Measurements from ENCODE around the gene REG3A.

REG3A gene

GRCh38 chr2:79116997-79117928, 42.3 kb downstream of the REG3A start:
- no peak for DNase-seq

GRCh38 chr2:79114797-79115494, 44.6 kb downstream of the REG3A start:
- DNase-seq: no peak

GRCh38 chr2:79112269-79112668, 47.3 kb downstream of the REG3A start:
- no peak for DNase-seq

Data from activated CD4-positive, alpha-beta T cell treated with anti-CD3 and anti-CD28 coated beads, Interleukin-2, amount 50 U/mL, for 4 hours (primary cell).